SH-SY5Y (cell line): ENCODE results near the gene EWSR1.

Experiments used
- GATA2 ChIP-seq: IDR thresholded peaks from 2 replicates; pipeline ENCODE4 v1.6.1; 2011; ENCODE audit warnings: mild to moderate bottlenecking, low read depth, low read length
- GATA3 ChIP-seq: IDR thresholded peaks from 2 replicates; pipeline ENCODE4 v1.6.1; 2011; ENCODE audit warnings: low read depth, mild to moderate bottlenecking, low read length, moderate library complexity

DNA sequence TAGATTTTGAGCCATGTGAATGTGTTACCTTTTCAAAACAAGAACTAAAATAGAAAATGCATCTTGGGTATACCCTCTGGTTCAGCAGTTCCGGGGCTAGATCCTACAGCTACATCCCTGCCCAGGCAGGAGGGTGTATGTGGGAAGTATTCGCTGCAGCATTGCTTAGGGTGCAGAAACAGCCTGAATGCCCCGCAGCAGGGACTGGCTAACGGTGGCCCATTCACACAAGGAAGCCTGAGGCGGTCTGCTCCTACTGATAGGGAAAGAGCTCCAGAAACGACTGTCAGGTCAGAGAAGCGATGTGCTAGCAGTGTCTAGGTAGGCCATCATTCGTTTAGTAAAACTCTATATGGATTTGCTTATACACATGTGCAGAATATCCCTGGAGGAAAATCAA, 57.3 kb downstream of the EWSR1 start:
- TF ChIP-seq GATA2 (no peak), GATA3 (no peak)
